Epidermal melanocyte (primary cell): ENCODE data around the gene MAMLD1.

Source experiments
- DNase-seq: peaks from one replicate; pipeline ENCODE4 v3.0.0; 2011; ENCODE audit warnings: low spot score; ENCODE audit not compliant: insufficient read length

Gene MAMLD1

DNA sequence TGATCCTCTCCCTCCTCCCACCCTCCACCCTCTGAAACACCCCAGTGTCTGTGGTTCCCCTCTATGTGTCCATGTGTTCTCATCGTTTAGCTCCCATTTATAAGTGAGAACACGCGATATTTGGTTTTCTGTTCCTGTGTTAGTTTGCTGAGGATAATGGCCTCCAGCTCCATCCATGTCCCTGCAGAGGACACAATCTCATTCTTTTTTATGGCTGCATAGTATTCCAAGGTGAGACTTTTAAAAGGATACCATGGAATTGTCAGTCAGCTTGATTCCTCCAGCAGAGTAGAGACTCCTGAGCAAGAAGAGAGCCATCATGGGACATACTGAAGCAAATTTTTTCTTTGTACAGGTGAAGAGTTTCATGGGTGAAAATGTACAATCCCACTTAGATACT lies 166.5 kb downstream of the MAMLD1 start:
- DNase-seq, result no peak

GRCh38 chrX:150530821-150531220 lies 167.7 kb downstream of the MAMLD1 start:
- no peak for DNase-seq

- no peak for DNase-seq
Observed at GRCh38 chrX:150531467-150531866, 168.3 kb downstream of the MAMLD1 start.

DNA sequence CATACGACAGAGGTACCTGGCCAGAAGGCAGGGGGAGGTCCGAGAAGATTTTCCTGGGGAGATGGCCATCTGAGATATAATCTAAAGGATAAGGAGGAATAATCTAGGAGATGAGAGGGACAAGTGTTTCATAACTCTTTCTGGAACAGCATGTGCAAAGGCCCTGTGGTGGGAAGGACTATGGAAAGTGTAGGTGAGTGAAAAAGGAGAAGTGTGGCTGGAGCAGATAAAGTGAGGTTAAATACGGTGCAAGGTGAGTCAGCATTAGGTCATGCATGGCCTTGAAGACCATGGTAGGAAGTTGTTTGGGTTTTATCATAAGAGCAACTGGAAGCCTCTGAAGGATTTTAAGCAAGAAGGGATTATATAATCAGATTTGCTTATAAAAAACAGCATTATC lies 170.7 kb downstream of the MAMLD1 start:
- DNase-seq, result no peak

DNA sequence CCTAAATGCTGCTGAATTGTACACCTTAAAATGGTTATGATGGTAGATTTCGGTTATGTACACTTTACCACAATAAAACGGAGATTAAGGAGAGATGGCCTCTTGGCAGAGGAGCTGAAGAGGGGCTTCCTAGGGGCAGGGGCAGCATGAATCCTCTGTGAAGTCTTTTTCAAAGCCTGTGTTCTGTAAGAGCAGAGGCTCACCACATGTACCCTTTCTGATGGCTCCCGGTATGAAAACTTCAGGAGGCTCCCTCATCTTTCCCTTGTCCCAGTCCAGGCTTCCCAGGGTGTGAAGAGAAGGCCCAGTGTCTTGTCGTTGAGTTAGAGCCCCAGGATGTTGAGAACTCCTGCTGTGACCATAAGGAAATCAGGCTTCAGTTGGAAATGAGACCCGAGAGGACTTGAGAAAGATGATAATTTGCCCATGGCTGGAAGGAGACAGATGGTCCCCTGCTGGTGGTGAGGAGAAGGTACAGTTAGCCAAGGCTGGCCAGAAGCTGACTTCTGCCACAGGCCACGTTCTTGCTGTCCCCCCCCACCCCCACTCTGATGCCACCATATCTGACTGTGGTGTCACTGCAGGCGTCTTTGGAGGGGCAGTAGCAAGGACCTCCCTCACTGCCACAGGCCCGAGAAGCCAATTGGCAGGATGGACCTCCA lies 173.5 kb downstream of the MAMLD1 start:
- no peak for DNase-seq

GRCh38 chrX:150537851-150538250 lies 174.7 kb downstream of the MAMLD1 start:
- no peak for DNase-seq

DNA sequence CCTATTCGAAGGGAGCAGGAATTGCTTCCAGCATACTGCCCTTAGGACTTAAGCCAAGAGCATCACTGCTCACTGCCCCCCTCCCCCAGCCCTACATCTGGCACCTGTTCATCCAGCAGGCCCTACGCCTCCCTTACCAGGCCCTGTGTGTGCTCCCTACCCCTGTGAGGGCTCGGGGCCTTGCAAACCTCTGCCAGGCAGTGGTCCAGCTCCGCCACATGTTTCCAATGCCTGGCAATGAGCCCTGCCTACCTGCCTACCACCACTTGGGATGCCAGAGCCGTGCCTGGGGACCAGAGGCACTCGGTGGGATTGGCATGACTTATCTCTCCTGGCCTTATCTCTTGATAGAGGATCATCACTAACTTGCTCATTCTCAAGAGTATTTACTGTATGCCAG lies 177.8 kb downstream of the MAMLD1 start:
- DNase-seq, result no peak

GRCh38 chrX:150542846-150543229 lies 179.7 kb downstream of the MAMLD1 start:
- no peak for DNase-seq

DNA sequence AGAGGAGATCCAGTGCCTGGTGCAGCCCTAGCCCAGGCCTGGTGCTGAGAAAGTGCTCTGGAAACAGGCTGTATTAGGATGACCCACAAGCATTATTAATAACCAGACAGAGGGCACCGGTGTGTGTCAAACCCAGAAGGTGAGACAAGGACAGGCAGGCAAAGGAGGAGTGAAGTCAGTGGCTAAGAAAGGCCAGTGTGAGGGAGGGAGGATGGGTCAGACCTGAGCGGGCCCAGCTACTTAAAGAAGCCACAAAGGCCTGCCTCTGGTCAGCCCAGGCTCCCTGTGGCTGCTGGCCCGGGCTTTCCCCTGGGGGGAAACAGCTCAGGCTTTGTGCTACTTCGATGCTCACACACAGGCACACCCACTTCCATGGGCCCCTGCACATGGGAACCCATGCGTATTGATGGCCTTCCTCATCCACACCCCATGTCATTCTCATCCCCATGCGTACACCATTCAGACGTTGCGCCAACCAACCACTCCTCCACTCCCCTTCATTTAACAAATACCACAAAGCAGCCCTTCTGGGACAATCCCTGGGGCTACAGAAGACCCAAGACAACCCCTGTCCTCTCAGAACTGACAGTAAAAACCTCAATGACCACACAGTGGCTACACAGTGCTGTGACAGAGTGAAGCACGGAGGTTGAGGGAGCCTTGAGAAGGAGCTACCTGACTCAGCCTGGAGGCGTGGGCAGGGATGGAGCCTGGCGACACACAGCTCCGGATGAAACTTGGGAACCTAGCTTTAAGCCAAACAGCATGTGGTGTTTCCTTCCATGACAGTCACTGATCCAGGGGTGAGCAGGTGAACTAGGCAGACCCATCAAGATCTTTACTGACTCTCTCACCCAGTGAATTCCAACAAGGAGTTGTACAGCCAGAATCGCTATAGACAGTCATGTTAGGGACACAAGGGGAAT lies 180.4 kb downstream of the MAMLD1 start:
- no peak for DNase-seq

- no peak for DNase-seq
Observed at GRCh38 chrX:150544222-150544787, 181.2 kb downstream of the MAMLD1 start.

GRCh38 chrX:150544835-150545770 lies 182.0 kb downstream of the MAMLD1 start:
- DNase-seq, result no peak

- no peak for DNase-seq
Observed at GRCh38 chrX:150546711-150547153, 183.6 kb downstream of the MAMLD1 start.

DNA sequence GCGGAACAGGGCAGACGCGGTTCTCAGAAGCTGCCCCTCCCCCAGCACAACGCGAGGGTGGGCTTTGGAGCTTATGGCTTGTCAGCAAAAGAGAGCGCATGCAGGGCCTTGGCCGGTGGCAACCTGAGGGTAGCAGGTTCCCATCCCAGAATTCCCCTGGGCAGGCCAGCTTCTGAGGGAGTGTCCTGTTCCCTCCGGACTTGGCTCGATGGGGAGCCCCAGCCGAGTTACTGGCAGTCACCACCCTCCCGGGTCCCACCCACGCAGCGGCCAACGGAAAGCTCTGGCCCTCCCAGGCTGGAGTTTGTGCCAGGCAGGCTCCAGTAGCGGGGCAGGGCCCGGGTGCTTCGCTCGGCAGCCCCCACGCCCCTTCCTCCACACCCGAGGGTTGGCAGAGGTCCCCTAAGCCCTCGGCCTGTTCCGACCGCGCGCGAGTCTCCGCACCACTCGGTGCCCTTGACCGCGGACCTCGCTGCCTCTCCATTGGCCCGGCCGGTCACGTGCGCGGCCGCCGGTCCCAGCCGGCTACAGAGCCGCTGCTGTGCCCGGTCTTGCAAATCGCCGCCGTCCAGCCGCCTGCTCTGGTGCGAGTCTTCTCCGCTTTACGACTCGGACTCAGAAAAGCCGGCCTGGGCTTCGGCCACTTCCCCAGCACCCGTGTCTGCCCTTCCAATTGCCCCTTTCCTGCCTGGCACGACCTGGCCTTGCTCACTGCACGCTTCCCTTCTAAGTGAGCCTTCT lies 184.4 kb downstream of the MAMLD1 start:
- DNase-seq, result no peak

DNA sequence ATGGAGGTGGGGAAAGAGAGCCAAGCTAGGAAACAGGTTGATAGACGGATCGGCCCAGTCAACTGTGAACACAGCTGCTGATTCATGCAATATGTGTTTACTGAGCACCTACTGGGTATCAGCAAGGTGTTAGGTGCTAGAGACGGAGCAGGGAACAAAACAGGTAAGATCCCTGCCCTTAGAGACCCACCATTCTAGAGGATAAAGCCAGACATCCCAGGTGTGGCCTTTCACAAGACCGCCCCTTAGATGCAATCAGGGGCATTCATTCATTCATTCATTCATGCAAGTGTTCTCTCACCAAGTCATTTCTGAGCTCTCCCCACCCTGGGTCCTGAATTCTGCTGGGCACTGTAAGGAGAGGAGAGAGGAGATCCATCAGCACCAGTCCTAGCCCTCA lies 185.1 kb downstream of the MAMLD1 start:
- DNase-seq, result no peak

- DNase-seq, result no peak
Observed at GRCh38 chrX:150548684-150549083, 185.6 kb downstream of the MAMLD1 start.

DNA sequence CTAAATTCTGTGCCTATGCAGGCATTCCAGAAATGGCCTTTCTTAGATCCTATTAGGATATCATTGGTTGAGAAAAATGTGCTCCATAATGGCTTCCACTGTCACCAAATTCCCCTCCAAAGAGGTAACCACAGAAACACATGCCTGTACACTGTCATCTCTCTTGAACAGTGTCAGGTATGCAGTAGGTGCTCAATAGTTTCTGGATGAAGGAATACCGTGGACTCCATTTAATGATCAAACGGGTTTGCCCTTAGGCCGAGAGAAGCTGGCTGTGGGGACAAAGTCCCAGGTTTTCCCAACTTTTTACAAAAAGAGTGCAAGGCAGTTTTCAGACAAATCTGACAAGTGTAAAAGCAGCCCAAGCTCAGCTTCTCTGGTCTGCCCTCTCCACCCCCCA lies 188.8 kb downstream of the MAMLD1 start:
- no peak for DNase-seq

- no peak for DNase-seq
Observed at GRCh38 chrX:150558424-150558823, 195.3 kb downstream of the MAMLD1 start.
